HPDE6-E6E7 (cell line): ENCODE results near the gene ITIH2.
"Not testable (repeated sequence)": the region's sequence is repeated elsewhere in the genome, so short reads cannot be mapped to it uniquely, and the experiment has no call there.

Experiments
- DNase-seq: peaks from one replicate; pipeline ENCODE4 v3.0.0; 2011; ENCODE audit warnings: missing footprints; ENCODE audit errors: extremely low spot score

Gene ITIH2

DNA sequence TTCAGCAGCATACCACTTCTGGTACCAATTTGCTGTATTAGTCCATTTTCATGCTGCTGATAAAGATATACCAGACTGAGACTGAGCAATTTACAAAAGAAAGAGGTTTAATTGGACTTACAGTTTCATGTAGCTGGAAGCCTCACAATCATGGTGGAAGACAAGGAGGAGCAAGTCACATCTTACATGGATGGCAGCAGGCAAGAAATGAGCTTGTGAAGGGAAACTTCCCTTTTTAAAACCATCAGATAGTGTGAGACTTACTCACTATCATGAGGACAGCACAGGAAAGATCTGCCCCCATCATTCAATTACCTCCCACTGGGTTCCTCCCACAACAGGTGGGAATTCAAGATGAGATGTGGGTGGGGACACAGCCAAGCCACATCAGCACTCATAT is 9.9 kb upstream of the ITIH2 start:
- not testable (repeated sequence) for DNase-seq

DNA sequence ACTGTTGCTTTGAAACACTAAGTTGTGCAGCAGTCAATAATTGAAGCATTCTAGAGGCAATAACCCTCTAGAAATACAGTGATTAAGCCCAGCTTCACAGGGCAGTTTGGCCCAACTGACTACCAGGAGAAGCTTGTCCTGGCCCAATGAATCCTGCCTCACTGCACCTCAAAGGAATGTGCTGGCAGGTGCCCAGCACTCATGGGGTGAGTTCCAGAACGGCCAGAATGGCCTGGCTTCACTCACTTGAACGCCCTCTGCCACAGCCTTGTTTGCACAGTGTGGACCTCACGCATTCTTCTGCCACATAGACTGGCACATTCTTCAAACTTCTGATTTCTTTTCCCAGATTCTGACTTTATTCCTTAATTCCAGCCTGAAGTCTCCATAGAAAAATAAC is 6.6 kb upstream of the ITIH2 start:
- no peak for DNase-seq

DNA sequence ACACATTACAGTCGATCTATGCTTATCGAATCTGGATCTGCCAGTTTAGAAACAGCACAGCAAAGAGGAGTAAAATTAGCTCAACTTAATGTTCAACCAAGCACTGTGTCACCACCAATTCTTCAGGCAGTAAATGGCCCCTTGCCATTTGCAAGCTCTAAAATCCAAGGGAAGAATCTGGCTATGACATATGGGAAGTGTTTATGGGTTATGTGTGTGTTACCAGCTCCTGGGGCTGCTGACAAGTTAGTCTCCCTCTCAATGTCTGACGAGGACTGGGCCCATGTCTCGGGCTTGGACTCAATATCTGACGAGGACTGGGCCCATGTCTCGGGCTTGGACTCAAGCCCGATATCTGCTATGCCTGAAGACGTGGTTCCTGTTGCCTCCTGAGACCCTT is 5.7 kb upstream of the ITIH2 start:
- no peak for DNase-seq

DNA sequence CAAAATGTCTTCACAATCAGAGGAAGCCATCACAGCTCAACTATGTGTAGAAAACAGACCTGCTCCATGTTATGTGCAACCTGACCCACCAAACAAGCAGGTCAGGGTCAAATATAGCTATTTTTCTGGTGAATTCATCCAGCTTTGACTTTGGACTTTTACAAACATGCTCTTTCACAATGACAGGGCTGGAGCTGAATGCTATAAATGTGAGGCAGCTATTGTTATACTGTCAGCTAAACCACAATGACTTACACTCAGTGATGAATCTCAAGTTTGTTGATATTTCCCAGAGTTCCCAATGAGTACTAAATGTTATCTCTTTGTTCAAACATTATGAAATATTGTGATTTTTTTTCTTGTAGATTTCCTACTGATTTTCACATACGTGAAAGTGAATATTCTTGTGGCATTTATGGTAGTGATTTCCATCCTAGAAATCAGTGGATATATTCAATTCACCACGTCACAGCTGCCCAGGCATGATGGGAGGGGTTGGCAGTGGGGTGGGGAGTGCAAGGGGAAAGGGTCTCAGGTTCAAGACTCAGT is 2.5 kb upstream of the ITIH2 start:
- DNase-seq: no peak

DNA sequence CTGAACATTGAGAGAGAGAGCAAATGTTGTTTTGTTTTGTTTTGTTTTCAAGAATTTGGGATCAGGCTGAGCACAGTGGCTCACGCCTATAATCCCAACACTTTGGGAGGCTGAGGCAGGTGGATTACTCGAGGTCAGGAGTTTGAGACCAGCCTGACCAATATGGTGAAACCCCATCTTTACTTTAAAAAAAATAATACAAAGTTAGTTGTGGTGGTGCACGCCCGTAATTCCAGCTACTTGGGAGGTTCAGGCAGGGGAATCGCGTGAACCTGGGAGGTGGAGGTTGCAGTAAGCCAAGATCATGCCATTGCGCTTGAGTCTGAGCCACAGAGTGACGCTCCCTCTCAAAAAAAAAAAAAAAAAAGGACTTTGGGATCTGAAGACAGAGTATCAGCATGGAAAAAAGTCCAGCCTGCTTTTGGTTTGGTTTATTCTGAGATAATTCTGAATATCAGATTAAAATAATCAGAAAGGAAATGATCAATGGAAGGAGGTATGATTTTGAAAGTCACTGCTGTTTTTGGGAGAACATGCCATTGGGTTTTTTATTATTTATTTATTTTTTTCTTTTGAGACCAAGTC is 1.9 kb upstream of the ITIH2 start:
- DNase-seq: no peak

DNA sequence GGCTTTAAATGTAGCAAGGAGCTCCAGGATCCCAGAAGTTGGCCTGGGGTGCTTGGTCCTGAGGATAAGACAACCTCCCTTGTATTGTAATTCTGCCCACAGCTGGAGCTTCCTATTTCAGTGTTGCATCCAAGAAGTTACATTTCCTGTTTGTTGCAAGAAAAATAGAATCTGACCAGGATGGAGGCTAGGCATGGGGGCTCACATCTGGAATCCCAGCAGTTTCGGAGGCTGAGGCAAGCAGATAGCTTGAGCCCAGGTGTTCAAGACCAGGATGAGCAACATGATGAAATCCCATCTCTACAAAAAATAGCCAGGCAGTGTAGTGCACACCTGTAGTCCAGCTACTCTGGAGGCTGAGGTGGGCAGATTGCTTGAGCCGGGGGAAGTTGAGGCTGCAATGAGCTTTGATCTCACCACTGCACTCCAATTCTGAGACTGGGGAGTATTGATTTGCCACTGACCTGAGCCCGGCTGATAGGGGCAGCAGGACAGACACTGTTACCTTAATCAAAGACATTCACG is 766 bp upstream of the ITIH2 start:
- DNase-seq: no peak

DNA sequence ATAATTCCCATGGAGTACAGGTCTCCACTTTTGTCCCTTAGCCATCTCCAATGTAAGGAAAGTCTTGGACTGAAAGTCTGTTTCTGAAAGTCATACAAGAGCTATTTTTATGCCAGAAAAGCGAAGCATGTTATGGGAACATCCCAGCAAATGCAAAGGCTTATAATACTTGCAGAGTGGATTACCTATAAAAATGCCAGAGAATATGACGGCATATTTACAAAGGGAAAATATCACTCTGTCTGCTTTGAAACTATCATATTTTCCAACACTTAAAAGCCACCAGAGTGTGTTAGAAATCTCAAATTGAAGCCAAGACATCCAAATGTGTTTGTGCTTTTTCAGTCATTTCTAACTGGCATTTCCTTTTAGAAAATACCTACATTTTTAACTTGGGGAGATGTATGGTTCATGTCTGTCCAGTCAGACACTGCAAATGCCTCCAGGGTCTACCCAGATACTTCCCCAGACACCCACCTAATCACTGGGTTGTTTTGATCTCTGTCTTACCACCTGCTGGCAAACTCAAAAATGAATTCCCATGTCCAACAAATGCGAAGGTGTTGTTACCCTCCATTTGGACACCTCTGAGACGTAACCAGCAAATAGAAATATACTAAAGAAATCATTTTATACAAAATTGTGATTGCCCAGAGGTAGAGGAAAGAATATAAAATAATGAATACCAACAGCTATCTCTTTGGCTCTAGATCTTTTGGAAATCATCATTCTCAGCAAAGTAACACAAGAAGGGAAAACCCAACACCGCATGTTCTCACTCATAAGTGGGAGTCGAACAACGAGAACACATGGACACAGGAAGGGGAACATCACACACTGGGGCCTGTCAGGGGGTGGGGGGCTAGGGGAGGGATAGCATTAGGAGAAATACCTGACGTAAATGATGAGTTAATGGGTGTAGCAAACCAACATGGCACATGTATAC is 1.2 kb downstream of the ITIH2 start:
- no peak for DNase-seq

DNA sequence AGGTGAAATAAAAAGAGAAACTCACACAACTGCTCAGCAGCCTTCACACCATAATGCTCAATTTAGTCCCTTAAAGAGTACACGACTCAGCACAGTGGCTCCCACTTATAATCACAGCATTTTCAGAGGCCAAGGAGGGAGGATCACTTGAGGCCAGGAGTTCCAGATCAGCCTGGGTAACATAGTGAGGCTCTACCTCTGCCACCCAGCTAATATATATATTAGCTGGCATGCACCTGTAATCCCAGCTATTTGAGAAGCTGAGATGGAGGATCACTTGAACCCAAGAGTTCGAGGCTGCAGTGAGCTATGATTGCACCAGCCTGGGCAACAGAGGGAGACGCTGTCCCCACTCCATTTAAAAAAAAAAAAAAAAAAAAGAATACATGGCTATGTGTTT is 2.2 kb downstream of the ITIH2 start:
- DNase-seq: no peak

DNA sequence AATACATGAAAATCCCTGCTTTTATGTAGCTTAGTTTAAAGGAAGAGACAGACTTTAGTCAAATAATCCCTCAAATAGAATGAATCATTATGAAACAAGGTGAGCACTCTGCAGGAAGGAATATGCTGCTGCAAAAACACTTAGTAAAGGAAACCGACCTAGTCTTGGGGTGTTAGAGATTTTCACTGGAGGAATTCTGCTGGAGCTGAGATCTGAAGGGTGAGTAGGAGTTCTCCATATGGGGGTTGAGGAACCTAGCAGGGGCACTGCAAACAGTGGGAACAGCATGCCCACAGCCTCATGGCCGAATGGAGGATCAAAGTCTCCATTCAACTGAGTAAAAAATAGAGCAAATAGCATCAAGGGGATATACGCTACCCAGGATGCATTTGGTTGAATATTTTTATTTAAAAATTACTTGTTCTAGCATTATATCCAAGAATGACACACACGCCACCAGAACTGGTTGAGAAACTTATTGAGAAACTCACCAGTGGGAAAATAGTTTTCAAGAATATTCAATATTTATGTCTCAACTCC is 3.5 kb downstream of the ITIH2 start:
- no peak for DNase-seq

DNA sequence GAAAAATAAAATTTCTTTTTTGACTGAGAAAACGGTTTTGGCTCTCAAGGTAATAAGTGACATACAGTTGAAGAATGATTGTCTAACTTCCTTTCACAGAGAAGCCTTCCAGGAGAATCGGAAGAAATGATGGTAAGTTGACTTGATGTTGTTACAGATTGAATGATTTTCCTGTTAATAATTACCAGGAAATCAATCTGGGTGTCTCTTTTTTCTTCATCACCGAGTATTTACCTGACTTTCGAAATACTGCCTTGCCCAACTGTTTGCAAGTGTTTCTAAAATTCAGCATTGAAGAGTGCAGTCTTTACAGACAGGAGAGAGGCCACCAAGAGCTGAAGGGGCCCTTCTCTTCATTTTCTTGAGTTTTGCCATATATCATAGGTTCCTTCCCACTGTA is 4.0 kb downstream of the ITIH2 start:
- DNase-seq: no peak

DNA sequence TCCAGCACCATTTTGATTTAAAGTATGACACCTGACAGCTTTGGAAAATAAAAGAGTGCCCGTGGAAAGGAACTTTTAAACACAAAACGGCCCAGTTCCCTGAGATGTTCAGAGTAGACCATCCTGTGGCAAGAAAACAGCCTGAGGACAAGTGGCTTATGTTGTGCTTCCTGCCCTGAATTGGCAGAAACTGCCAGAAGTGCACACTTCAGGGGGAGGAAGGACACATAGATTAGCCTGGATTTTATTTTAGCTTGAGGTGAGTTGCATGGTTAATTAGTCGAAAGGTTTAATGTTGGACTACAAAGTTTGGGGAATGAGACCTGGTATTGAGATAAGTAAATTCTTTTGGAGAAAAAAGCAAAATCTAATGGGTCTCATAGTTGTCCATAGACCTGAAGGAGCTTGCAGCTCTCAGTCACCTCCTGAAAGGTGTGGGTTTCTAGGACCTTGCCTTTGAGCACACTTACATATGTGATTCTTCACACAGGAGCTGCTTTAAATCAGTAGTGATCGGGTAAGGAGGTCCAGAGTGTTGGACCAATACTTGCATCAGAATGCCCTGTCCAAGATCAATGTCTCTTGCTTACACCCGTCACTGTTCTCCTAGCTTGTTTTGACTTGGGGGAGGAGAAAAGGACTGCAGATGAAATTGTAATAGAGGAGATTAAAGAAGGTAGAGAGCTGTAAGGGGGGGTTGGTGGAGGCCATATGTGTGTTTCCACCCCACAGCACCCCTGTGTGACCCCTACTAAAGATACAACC is 4.9 kb downstream of the ITIH2 start:
- no peak for DNase-seq

DNA sequence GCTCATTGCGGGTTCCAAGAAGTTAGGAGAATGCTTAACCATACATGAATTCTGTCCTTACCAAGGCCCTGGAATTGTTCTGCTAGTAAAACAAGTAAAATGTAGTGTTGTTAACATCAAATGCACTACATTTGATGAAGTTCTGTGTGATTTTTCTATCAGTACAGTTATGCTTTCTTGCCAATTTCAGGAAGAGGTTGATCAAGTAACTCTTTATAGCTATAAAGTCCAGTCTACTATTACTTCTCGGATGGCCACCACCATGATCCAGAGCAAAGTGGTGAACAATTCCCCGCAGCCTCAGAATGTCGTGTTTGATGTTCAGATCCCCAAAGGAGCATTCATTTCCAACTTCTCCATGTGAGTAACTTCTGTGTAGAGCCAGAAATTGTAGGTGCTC is 5.7 kb downstream of the ITIH2 start:
- DNase-seq: no peak

DNA sequence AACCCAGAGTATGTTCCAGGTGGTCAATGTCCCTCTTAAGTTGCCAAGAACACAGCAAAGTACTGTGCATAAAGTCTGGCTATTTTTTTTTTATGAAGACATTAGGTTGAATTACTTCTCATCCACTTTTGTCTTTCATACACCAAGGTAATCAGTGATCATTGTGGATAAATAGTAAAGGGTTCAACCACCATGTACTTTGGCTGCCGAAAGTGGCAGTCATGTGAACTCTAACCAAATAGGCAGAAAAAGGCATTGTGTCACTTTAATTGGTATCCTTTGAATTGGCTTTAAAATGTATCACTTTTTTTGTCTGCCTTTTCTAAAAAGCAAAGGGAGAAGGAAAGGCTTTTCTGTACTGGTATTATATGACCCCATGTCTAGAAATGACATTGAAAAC is 7.3 kb downstream of the ITIH2 start:
- DNase-seq: no peak

DNA sequence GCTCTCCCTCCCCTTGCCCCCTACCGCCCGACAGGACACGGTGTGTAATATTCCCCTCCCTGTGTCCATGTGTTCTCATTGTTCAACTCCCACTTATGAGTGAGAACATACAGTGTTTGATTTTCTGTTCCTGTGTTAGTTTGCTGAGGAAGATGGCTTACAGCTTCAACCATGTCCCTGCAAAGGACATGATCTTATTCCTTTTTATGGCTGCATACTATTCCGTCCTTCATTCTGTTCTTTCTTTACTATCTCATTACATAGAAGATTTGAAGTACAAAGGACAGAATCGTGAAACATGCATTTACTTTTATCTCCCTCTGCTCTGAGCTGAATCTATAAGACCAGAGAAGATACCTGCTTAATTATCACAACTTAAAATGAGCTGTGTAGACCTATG is 8.0 kb downstream of the ITIH2 start:
- not testable (repeated sequence) for DNase-seq

DNA sequence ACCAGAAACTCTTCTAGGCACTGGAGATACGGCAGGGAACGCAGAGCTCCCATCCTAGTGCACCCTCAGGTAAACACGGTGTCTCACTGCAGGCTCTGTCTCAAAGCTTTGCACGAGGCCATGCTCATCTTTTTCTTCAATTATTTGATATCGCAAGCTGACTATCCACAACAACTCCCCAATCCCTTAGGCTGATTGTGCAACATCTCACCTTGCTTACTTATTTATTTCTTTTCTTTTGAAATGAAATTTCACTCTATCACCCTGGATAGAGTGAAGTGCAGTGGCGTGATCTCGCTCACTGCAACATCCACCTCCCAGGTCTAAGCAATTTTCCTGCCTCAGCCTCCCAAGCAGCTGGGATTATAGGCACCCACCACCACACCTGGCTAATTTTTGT is 12.4 kb downstream of the ITIH2 start:
- DNase-seq: no peak

DNA sequence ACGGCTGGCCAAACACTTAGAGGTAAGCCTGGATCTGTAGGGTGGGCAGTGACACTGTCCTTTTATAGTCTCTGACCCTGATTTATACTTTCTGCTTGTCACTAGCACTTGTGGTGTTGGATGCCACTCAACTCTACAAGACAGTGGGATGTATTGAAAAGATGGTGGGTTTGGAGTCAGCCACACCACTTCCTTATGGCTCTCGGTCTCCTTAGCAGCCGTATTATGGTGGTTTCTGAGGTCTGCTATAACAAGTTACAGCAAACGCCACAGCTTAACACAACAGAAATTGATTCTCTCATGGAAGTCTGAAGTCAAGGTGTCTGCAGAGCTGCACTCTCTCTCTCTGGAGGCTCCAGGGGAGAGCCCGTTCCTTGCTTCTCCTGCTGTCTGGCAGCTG is 14.7 kb downstream of the ITIH2 start:
- DNase-seq: no peak

DNA sequence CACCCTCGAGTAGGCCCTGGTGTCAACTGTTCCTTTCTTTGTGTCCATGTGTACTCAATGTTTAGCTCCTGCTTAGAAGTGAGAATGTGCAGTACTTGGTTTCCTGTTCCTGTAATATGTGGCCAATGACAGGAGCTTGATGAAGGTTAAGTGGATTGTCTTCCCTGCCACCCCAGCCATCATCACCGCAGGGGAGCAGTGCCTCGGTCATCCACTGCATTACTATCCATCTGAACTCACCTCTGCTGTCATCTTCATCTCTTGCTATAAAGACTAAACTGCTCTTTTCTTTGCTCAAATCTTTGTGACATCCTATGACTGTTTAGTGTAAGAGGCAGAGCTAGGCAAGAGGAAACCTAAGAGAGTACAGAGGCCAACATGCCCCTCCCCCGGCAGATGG is 15.6 kb downstream of the ITIH2 start:
- DNase-seq: no peak

DNA sequence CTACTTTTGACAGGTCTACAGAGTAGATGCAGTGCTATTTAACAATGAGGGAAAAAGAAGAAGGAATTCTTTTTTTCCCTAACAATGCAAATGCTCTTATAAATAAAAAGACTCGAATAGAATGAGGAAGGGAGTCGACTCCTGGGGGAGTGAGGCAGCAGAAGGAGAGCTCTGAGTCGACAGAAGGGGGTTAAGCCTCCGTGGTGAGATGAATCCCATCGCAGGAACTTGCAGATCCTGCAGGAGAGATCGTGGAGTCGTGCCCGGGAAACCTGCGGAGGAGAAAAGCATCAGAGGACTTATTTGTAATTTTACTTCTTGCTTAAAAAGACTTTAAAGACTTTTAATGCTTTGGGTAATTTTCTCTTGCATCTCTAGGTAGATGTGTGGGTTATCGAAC is 17.4 kb downstream of the ITIH2 start:
- DNase-seq: no peak

DNA sequence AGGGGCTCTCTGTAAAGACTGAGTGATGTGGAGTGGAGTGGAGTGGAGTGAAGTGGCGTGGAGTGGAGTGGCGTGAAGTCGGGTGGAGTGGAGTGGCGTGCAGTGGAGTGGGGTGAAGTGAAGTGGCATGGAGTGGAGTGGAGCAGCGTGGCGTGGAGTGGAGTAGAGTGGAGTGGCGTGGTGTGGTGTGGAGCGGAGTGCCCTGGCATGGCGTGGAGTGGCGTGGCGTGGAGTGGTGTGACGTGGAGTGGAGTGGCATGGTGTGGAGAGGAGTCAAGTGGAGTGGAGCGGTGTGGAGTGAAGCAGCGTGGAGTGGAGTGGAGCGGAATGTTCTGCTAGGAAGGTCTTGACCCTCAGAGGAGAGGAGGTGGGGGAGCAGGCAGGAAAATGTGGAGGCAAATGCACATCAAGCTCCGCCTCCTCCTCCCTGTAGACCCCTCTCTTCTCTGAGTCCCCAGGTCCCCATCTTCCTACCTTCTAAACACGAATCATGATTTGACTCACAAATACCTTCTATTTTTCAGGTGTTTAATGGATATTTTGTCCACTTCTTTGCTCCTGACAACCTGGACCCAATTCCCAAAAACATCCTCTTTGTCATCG is 19.9 kb downstream of the ITIH2 start:
- DNase-seq: no peak

DNA sequence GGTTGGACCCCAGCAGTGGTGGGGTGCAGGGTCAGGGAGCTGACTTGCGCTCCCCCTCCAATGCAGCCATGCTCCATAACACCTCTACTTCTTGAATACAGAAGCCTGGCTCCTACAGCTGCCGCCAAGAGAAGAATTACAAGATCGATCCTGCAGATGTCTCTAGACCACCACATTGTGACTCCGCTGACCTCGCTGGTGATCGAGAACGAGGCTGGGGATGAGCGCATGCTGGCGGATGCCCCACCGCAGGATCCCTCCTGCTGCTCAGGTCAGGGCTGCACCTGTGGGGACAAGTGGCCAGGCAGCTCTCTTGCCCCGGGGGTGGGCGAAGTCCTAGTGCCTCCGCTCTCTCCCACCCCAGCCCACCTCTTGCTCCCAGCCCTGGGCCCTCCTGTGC is 31.7 kb downstream of the ITIH2 start:
- no peak for DNase-seq
